ENCODE measurements around the gene MALRD1. TPM values are rescaled to one million over a fixed set of nuclear protein-coding genes. Genes with fewer than 3 reads are reported as not detected.

MALRD1 gene
- total RNA-seq, 4 donors from 2014 or later = 1.0 to 4.1 (median 2.6) TPM; not detected in 1

- TF ChIP-seq CTCF (IDR thresholded peaks at IDR 0.05; ENCODE audit: low read depth) = no peak
Observed at GRCh38 chr10:19168584-19168983, 120.0 kb downstream of the MALRD1 start.

- no peak for TF ChIP-seq CTCF (IDR thresholded peaks at IDR 0.05; ENCODE audit: low read depth)
Observed at GRCh38 chr10:19169041-19169440, 120.4 kb downstream of the MALRD1 start.

GRCh38 chr10:19169684-19170083 lies 121.1 kb downstream of the MALRD1 start:
- TF ChIP-seq CTCF (IDR thresholded peaks at IDR 0.05; ENCODE audit: low read depth) = no peak

- TF ChIP-seq CTCF (IDR thresholded peaks at IDR 0.05; ENCODE audit: low read depth) = no peak
Observed at GRCh38 chr10:19178675-19179074, 130.1 kb downstream of the MALRD1 start.

- no peak for TF ChIP-seq CTCF (IDR thresholded peaks at IDR 0.05; ENCODE audit: low read depth)
Observed at GRCh38 chr10:19184891-19185290, 136.3 kb downstream of the MALRD1 start.

- no peak for TF ChIP-seq CTCF (IDR thresholded peaks at IDR 0.05; ENCODE audit: low read depth)
Observed at GRCh38 chr10:19194866-19195265, 146.3 kb downstream of the MALRD1 start.

- TF ChIP-seq CTCF (IDR thresholded peaks at IDR 0.05; ENCODE audit: low read depth) = no peak
Observed at GRCh38 chr10:19195698-19196097, 147.1 kb downstream of the MALRD1 start.
